NCI-H128 (cell line): ENCODE measurements around the gene PCDHB2.
"Not testable (repeated sequence)": the region's sequence is repeated elsewhere in the genome, so short reads cannot be mapped to it uniquely, and the experiment has no call there.

Experiments used
- DNase-seq: peaks from one replicate; lab custom pipeline; 2025; ENCODE audit not compliant: unreplicated experiment; lab: John Stamatoyannopoulos, UW

Gene PCDHB2

GRCh38 chr5:141135718-141136266, 41.4 kb downstream of the PCDHB2 start:
- no peak for DNase-seq

- not testable (repeated sequence) for DNase-seq
Observed at GRCh38 chr5:141137346-141137745, 42.9 kb downstream of the PCDHB2 start.
